ENCODE data around the gene MINDY3.

Gene MINDY3

DNA sequence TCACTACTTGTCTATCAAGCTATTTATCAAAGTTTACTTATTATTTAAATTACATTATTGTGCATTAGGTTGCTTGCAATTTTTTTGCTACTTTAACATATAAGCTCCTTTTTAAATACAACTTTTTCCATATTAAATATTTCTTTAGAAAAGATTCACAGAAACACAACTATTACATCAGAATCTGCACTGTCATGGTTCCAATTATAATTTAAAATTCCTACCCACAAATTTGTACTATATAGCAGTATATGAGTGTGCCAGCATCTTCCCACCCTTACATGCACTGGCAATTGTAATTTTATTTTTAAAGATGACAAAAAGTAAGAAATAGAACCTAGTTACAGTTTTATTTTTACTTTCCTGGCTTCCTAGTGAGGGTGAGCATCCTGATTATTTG, 15.8 kb downstream of the MINDY3 start:
- DNase-seq (ENCODE audit: low read depth) = no peak
- TF ChIP-seq, protein P1, sequence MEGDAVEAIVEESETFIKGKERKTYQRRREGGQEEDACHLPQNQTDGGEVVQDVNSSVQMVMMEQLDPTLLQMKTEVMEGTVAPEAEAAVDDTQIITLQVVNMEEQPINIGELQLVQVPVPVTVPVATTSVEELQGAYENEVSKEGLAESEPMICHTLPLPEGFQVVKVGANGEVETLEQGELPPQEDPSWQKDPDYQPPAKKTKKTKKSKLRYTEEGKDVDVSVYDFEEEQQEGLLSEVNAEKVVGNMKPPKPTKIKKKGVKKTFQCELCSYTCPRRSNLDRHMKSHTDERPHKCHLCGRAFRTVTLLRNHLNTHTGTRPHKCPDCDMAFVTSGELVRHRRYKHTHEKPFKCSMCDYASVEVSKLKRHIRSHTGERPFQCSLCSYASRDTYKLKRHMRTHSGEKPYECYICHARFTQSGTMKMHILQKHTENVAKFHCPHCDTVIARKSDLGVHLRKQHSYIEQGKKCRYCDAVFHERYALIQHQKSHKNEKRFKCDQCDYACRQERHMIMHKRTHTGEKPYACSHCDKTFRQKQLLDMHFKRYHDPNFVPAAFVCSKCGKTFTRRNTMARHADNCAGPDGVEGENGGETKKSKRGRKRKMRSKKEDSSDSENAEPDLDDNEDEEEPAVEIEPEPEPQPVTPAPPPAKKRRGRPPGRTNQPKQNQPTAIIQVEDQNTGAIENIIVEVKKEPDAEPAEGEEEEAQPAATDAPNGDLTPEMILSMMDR (IDR thresholded peaks at IDR 0.05; ENCODE audit: insufficient read depth, low read depth, low read length, missing control alignments) = no peak
- no peak overlapping the region for H3K4me3 ChIP-seq (ENCODE audit: low read length)

- DNase-seq (ENCODE audit: low read depth) = no peak
- TF ChIP-seq, protein P1 (IDR thresholded peaks at IDR 0.05; ENCODE audit: insufficient read depth, low read depth, low read length, missing control alignments) = no peak
- H3K4me3 ChIP-seq (ENCODE audit: low read length) = no peak overlapping the region
Observed at GRCh38 chr10:15843695-15844094, 16.6 kb downstream of the MINDY3 start.

DNA sequence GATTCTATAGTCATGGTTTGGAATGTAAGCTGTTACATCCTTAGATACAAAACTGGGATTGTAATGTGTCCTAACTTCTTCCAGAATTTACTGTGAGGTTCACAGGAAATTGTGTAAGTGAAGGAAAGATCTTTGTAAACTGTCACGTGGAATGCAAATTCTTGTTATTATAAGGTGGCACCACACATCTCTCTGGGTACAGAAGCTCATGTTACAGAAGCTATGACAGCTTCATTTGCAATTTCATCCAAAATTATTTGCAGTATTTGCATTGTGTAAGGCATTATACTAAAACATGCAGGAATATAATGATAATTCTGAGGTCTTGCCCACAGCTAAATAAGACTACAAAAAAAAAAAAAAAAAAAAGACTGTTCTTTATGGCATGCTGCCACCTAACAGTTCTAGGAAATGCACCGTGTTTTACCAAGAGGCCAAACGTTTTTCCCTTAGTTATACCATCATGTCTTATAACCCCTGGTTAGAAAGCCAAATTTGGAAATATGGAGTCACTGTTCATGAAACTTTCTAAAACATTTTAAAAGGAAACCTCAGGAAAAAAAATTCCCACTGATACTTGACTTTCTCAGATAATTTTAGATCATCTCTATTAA, 17.6 kb downstream of the MINDY3 start:
- peak; percentile 20 for DNase-seq (ENCODE audit: low read depth)
- TF ChIP-seq, protein P1 (IDR thresholded peaks at IDR 0.05; ENCODE audit: insufficient read depth, low read depth, low read length, missing control alignments) = no peak
- H3K4me3 ChIP-seq (ENCODE audit: low read length) = no peak overlapping the region

GRCh38 chr10:15841696-15842095, 18.6 kb downstream of the MINDY3 start:
- TF ChIP-seq, protein P1 (IDR thresholded peaks at IDR 0.05; ENCODE audit: insufficient read depth, low read depth, low read length, missing control alignments) = no peak
- DNase-seq (ENCODE audit: low read depth) = no peak
- no peak overlapping the region for H3K4me3 ChIP-seq (ENCODE audit: low read length)

DNA sequence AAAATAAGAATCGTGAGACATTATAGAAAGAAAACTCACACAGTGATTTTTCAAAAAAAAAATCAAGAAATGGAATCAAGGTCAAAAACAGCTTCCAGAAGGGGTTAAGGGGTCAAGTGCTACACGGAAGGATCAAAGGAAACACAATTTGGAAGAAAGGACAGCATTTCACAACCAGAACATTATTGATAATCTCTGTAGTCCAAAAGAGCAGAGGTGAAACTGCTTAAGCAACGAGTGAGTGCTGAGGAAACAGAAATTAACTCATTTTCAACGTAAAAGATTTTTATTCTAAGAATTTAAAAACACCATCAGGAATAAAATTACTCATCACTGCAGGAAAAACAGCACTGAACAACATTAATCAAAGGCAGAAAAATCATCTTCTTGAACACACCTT, 23.5 kb downstream of the MINDY3 start:
- TF ChIP-seq, protein P1 (IDR thresholded peaks at IDR 0.05; ENCODE audit: insufficient read depth, low read depth, low read length, missing control alignments) = no peak
- DNase-seq (ENCODE audit: low read depth) = no peak
- H3K4me3 ChIP-seq (ENCODE audit: low read length) = no peak overlapping the region

DNA sequence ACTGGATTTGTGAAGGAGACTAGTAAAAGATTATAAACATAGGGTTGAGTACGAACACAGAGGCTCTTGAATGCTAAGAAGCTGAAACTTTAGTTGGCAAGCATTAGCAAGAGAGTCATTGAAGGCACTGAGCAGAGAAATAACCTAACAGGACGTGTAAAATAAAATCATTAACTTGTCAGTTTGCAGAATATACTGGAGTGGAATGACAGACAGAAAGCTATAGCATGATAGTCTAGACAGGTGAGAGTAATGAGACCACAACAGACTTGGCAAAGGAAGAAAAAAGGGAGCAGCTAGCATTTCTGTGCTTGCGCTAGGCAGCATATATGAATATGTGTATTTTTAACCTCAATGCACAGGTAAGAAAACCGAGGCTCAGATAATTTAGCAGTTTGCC, 30.8 kb downstream of the MINDY3 start:
- H3K4me3 ChIP-seq (ENCODE audit: low read length) = no peak overlapping the region
- DNase-seq (ENCODE audit: low read depth) = no peak
- TF ChIP-seq, protein P1 (IDR thresholded peaks at IDR 0.05; ENCODE audit: insufficient read depth, low read depth, low read length, missing control alignments) = no peak

- peak; percentile 25 for DNase-seq (ENCODE audit: low read depth)
Observed at GRCh38 chr10:15824498-15824897, 35.8 kb downstream of the MINDY3 start.

More at GRCh38 chr10:15824498-15824897, 35.8 kb downstream of the MINDY3 start:
- no peak overlapping the region for H3K4me3 ChIP-seq (ENCODE audit: low read length)
- TF ChIP-seq, protein P1 (IDR thresholded peaks at IDR 0.05; ENCODE audit: insufficient read depth, low read depth, low read length, missing control alignments) = no peak
